ENCODE results near the gene CAST.

CAST gene

DNA sequence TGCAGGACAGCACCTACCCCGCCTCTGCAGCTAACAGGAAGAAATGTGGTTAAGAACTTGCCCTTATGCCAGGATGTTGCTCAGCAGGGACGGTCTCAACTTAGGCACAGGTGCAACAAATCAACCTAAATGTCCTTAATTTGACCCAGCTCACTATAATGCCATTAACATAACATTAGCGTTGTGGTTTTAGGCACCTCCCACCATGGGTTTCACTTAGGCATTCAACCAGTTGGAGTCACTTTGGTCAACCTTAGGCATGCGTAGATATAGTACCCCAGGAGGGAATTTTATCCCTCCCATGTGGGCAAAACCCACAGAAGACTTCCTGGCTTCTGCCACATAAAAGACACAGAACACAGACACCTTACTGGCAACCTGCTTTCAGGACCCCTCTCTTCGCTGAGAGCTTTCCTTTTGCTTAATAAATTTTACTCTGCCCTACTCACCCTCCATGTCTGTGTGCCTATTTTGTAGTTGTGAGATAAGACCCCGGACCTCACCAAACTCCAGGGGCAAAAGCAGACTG is 154.3 kb downstream of the CAST start:
- peak in 1 of 3 experiments; percentile 20 for DNase-seq (ENCODE audit: low read depth in 2 of 3, low spot score in 2 of 3)

GRCh38 chr5:96816991-96817390 is 154.8 kb downstream of the CAST start:
- DNase-seq (ENCODE audit: low read depth in 2 of 3, low spot score in 2 of 3): no peak

DNA sequence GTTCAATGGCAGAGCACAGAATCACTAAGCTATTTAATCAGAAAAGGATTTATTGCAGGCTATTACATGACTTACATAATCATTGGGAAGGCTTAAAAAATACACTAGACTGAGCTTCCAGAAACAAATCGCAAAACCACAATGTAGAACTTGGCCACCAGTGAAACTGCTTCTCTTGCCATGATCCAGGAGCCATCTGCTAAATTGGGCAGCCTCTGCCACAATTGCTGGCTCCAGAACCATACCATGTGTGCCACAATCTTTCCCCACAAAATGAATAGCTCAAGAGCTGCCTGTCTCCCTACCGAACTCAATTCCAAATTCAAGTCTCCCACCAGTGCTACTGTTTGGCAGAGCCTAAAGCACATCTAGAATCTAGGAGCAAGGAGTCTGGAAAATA is 155.3 kb downstream of the CAST start:
- no peak for DNase-seq (ENCODE audit: low read depth in 2 of 3, low spot score in 2 of 3)

DNA sequence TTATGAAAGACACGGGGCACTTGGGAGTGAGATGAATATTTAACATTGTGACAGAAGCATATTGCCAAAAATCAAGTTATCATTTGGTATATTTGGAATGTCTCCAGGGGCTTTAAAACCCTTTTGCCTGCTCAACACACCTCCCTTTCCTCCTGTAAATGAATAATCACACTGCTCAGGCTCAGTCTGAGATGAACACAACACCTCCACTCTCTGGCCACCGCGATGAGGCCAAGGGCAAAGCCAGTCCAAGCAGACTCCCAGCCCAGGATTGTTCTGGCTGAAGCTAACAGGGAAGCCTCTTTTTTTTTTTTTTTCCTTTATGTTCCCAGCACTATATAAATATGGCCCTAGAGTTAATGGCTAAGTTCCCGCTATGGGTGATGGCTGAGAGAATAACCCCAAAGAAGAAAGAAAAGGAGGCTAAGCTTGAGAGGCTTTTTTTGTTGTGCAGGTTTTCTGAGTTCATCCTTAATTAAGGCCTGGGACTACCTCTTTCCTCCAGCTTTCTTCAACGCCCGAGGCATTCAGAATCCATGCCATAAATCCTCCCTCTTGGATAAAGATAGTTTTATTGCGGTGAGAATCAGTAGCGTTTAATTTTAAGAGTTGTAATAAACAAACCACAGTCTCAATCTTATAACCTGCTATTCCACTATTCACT is 156.1 kb downstream of the CAST start:
- no peak for DNase-seq (ENCODE audit: low read depth in 2 of 3, low spot score in 2 of 3)

DNA sequence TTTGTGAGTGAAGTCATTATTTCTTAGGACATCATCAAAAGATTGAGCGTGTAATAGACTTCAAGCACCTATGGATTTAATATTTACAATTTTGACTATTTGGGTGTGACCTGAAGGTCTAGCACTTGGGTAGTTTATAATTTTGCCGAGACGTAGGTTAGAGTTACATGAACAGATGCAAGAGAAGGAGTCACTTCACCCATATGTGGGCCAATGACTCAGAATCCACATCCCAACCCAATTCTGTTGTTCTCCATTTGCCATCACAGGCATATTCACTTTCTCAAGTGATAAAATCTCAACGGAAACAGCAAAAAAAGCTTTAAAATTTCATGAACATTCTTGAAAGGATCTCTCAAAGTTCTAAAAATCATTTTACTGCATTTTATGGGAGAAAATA is 157.6 kb downstream of the CAST start:
- DNase-seq (ENCODE audit: low read depth in 2 of 3, low spot score in 2 of 3): no peak

DNA sequence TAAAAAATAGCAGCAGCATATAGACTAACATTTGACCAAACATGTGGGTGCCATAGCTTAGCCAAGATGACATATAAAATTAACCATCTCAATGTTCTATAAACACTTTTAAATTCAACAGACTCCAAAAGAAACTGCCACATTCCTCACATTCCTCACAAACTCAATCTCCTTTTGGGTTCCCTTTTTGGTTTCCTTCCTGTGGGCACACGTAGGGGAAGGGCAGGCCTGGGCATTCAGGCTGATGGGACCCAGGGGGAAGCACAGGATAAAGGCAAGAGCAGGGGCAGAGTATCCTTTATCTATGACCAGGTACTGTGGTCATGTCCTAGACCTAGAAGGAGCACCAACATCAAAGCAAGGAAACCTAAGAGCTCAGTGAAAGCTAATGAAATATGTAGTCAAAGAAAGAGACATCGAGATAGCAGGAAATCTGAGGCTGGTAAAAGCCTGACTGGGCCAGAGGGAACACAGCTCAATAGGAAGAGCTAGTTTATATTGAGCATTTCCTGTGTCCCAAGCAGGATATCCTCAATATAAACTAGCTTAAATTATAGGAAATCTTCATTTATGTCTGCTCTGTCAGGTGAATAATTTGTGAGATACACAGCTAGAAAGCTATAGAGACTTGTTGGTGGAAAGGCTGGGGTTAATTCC is 159.2 kb downstream of the CAST start:
- no peak for DNase-seq (ENCODE audit: low read depth in 2 of 3, low spot score in 2 of 3)

DNA sequence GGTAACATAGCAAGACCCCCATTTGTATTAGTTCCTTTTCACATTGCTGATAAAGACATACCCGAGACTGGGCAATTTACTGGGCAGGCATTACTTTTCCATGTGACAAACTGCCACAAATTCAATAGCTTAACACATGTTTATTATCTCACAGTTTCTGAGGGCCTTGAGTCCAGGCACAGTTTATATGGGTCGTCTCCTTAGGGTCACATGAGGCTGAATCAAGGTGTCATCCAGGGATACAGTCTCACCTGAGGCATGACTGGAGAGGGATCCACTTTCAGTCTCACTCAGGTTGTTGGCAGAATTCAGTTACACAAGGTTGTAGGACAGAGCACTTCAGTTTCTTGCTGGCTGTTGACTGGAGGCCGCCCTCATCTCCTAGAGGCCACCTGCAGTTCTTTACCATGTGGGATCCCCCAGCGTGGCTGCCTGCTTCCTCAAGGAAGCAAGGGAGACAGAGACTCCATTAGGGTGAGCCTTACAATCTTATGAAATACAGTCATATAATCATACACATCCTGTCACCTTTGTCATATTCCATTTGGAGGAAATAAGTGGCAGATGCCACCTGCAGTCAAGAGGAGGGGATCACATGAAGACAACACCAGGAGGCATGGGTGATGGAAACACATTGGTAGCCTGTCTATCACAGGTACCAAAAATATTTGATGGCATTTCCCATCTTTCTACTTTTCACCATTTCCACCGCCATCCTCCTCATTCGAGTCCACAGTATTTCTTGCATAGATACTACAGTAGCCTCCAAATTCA is 160.7 kb downstream of the CAST start:
- no peak for DNase-seq (ENCODE audit: low read depth in 2 of 3, low spot score in 2 of 3)

- no peak for DNase-seq (ENCODE audit: low read depth in 2 of 3, low spot score in 2 of 3)
These were observed 161.8 kb downstream of the CAST start for GRCh38 chr5:96823900-96824380.

Measured in activated CD8-positive, alpha-beta memory T cell treated with anti-CD3 and anti-CD28 coated beads for 48 hours (primary cell).